ENCODE measurements around the gene PITX3.
"Not testable (repeated sequence)": the region's sequence is repeated elsewhere in the genome, so short reads cannot be mapped to it uniquely, and the experiment has no call there.

Gene PITX3

DNA sequence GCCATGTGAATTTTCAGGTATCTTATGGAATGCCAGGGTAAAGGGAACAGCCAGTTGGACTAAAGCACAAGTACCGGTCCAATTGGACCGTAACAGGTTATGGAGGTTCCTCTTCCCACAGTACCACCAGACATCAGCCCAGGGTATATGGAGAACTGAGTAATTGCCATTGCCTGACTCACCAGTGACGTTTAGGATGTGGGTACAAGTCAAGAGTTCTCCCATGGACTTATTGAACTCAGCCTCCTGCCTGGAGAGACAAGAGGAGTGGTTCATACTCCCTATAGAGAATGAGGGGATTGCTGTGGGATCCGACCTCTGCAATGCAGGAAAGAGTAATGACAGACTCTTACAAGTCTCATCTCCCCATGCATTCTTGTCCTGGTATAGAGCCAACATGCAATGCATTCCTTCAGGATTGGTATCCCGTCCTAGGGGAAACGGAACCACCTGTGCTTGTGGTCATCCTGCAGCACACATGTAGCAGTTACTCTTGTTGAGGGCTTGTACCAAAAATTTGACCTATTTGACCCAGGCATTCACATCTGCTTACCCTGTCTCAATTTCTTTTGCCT is 45.9 kb downstream of the PITX3 start:
- no peak overlapping the region for H3K4me3 ChIP-seq (replicated peaks; ENCODE audit: insufficient read depth, low read length)
- no peak for DNase-seq (ENCODE audit: low read depth in 1 of 2, low spot score in 1 of 2)

DNA sequence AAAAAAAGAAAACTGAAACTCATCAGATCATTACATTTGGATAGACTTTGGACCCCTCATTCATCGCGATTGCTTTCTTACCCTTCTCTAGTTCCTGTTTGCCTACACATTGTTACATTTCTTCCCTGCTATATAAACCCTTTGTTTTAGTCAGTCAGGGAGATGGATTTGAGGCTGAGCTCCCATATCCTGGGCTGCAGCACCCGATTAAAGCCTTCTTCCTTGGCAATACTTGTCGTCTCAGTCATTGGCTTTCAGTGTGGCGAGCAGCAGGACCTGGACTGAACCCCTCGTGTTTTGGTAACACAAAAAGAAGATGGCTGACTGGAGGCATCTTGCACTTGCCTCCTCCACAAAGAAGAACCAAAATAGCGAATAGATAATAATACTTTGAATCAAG is 49.4 kb downstream of the PITX3 start:
- H3K27ac ChIP-seq (replicated peaks): no peak overlapping the region
- H3K4me3 ChIP-seq (replicated peaks; ENCODE audit: insufficient read depth, low read length): no peak overlapping the region
- TF ChIP-seq, protein P1, sequence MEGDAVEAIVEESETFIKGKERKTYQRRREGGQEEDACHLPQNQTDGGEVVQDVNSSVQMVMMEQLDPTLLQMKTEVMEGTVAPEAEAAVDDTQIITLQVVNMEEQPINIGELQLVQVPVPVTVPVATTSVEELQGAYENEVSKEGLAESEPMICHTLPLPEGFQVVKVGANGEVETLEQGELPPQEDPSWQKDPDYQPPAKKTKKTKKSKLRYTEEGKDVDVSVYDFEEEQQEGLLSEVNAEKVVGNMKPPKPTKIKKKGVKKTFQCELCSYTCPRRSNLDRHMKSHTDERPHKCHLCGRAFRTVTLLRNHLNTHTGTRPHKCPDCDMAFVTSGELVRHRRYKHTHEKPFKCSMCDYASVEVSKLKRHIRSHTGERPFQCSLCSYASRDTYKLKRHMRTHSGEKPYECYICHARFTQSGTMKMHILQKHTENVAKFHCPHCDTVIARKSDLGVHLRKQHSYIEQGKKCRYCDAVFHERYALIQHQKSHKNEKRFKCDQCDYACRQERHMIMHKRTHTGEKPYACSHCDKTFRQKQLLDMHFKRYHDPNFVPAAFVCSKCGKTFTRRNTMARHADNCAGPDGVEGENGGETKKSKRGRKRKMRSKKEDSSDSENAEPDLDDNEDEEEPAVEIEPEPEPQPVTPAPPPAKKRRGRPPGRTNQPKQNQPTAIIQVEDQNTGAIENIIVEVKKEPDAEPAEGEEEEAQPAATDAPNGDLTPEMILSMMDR (IDR thresholded peaks at IDR 0.05; ENCODE audit: insufficient read depth, low read length): no peak
- TF ChIP-seq POLR2AphosphoS5 (IDR thresholded peaks at IDR 0.05; ENCODE audit: low read depth) (no peak), GABPA (IDR thresholded peaks at IDR 0.05; ENCODE audit: low read depth) (no peak), SPI1 (IDR thresholded peaks at IDR 0.05; ENCODE audit: borderline replicate concordance, low read depth) (no peak)
- TF ChIP-seq, protein P2, sequence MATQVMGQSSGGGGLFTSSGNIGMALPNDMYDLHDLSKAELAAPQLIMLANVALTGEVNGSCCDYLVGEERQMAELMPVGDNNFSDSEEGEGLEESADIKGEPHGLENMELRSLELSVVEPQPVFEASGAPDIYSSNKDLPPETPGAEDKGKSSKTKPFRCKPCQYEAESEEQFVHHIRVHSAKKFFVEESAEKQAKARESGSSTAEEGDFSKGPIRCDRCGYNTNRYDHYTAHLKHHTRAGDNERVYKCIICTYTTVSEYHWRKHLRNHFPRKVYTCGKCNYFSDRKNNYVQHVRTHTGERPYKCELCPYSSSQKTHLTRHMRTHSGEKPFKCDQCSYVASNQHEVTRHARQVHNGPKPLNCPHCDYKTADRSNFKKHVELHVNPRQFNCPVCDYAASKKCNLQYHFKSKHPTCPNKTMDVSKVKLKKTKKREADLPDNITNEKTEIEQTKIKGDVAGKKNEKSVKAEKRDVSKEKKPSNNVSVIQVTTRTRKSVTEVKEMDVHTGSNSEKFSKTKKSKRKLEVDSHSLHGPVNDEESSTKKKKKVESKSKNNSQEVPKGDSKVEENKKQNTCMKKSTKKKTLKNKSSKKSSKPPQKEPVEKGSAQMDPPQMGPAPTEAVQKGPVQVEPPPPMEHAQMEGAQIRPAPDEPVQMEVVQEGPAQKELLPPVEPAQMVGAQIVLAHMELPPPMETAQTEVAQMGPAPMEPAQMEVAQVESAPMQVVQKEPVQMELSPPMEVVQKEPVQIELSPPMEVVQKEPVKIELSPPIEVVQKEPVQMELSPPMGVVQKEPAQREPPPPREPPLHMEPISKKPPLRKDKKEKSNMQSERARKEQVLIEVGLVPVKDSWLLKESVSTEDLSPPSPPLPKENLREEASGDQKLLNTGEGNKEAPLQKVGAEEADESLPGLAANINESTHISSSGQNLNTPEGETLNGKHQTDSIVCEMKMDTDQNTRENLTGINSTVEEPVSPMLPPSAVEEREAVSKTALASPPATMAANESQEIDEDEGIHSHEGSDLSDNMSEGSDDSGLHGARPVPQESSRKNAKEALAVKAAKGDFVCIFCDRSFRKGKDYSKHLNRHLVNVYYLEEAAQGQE (IDR thresholded peaks at IDR 0.05; ENCODE audit: insufficient replicate concordance, low read depth): no peak
- DNase-seq (ENCODE audit: low read depth in 1 of 2, low spot score in 1 of 2): no peak
- no peaks in the 10 kb centered on the region for H3K27me3 ChIP-seq (ENCODE audit: insufficient read depth, poor library complexity, severe bottlenecking)

More for the DNA sequence above, 45.9 kb downstream of the PITX3 start:
- TF ChIP-seq, protein P2 (IDR thresholded peaks at IDR 0.05; ENCODE audit: insufficient replicate concordance, low read depth): no peak
- no peak for TF ChIP-seq POLR2AphosphoS5 (IDR thresholded peaks at IDR 0.05; ENCODE audit: low read depth)
- TF ChIP-seq SPI1 (IDR thresholded peaks at IDR 0.05; ENCODE audit: borderline replicate concordance, low read depth): no peak
- TF ChIP-seq, protein P1 (IDR thresholded peaks at IDR 0.05; ENCODE audit: insufficient read depth, low read length): no peak
- TF ChIP-seq GABPA (IDR thresholded peaks at IDR 0.05; ENCODE audit: low read depth): no peak
- Histone ChIP-seq H3K27ac (replicated peaks) (no peak overlapping the region), H3K27me3 (ENCODE audit: insufficient read depth, poor library complexity, severe bottlenecking) (no peaks in the 10 kb centered on the region)

DNA sequence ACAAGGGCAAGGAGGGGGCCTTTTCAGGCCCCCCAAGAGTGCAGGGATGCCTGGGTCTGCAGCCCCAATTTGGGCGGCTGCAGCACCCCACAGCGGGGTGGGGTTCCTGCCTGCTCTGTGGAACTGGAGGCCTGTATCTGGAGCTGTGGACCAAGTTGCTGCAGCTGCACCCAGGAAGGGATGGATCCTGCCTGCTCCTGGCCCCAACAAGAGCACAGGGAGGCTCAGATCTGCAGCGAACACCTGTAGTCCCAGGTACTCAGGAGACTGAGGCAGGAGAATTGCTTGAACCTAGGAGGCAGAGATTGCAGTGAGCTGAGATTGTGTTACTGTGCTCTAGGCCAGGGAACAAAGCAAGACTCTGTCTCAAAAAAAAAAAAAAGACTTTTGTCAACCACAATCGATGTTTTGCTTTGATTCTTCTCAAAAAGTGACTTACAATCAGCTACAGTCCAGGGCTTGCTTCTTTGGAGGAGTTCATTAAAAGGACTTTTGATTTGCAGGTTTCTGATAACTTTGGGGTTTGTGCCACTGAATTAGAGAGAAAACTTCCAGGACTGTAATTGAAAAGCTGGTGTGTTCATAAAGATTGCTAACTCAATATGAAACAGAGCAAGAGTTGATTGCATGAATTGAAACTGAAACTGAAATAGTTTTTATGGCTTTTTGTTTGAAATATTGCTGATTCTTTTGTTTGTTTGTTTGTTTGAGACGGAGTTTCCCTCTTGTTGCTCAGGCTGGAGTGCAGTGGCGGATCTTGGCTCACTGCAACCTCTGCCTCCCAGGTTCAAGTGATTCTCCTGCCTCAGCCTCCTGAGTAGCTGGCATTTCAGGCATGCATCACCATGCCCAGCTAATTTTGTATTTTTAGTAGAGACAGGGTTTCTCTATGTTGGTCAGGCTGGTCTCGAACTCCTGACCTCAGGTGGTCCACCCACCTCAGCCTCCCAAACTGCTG is 52.1 kb downstream of the PITX3 start:
- H3K27me3 ChIP-seq (ENCODE audit: insufficient read depth, poor library complexity, severe bottlenecking); DNase-seq (ENCODE audit: low read depth in 1 of 2, low spot score in 1 of 2); H3K27ac ChIP-seq (replicated peaks); H3K4me3 ChIP-seq (replicated peaks; ENCODE audit: insufficient read depth, low read length): not testable (repeated sequence)

DNA sequence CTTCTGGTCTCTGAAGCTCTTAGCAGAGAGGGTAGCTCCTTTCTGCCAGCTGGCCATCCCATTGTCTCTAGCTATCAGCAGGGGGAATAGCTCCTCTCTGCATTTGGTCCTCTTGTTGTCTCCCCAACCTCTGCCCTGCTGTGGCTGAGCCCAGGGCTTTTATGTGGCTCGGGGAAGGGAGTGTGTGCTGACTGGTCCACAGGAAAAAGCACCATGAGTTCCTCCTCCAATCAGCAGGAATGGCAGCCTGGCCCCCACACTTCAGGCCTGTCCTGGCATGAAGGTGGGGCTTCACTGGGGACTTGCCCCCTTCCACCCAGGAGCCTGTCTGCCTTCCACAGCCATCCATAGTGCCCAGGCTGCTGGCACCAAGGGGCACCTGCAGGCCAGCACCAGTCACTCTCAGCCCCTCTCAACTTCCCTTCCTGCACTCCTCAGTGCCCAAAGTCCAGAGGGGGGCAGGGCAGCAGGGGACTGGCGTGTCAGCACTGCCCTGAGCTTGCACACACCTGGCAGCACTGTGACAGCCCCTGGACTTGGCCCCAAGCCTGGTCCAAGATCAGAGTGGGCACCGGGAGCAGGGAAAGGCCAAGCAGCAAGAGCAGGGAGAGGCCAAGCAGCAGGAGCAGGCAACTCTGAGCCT is 52.9 kb downstream of the PITX3 start:
- H3K4me3 ChIP-seq (replicated peaks; ENCODE audit: insufficient read depth, low read length): no peak overlapping the region
- DNase-seq (ENCODE audit: low read depth in 1 of 2, low spot score in 1 of 2): no peak
- H3K27me3 ChIP-seq (ENCODE audit: insufficient read depth, poor library complexity, severe bottlenecking): no peaks in the 10 kb centered on the region
- H3K27ac ChIP-seq (replicated peaks): no peak overlapping the region
- TF ChIP-seq SPI1 (IDR thresholded peaks at IDR 0.05; ENCODE audit: borderline replicate concordance, low read depth) (no peak), GABPA (IDR thresholded peaks at IDR 0.05; ENCODE audit: low read depth) (no peak)
- TF ChIP-seq, protein P2 (IDR thresholded peaks at IDR 0.05; ENCODE audit: insufficient replicate concordance, low read depth): no peak
